CD4-positive, alpha-beta T cell treated with Interleukin-6 at 100 ng/mL for 8 hours (primary cell): ENCODE measurements around the gene RHOJ.
"Not testable (repeated sequence)": the region's sequence is repeated elsewhere in the genome, so short reads cannot be mapped to it uniquely, and the experiment has no call there.

ENCODE experiments used
- DNase-seq: peaks from one replicate; pipeline ENCODE4 v3.0.0-alpha.2; 2020; ENCODE audit warnings: mixed read lengths, low spot score

The RHOJ gene

GRCh38 chr14:63299351-63300110, 95.3 kb downstream of the RHOJ start:
- DNase-seq = no peak

DNA sequence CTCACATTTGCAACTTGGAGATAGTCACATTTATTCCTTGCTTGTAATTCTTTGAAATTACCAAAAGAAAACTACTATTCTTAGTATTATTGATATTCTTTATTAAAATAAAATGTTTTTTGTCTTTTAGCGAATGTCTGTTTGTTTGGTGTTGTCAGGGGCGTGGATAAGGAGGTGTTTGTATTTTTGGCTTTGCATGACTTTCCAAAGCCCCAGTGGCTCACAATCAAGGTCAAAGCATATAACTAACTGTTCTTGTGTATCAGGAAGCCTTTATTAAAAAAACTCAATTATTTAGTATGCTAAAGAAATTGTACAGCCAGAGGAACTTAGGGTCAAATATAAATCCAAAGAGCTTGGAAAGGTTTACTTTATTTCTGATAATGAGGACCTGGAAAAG, 96.6 kb downstream of the RHOJ start:
- DNase-seq = no peak

- no peak for DNase-seq
Measured at GRCh38 chr14:63301891-63302534, 97.8 kb downstream of the RHOJ start.

GRCh38 chr14:63304429-63304828, 100.2 kb downstream of the RHOJ start:
- not testable (repeated sequence) for DNase-seq

DNA sequence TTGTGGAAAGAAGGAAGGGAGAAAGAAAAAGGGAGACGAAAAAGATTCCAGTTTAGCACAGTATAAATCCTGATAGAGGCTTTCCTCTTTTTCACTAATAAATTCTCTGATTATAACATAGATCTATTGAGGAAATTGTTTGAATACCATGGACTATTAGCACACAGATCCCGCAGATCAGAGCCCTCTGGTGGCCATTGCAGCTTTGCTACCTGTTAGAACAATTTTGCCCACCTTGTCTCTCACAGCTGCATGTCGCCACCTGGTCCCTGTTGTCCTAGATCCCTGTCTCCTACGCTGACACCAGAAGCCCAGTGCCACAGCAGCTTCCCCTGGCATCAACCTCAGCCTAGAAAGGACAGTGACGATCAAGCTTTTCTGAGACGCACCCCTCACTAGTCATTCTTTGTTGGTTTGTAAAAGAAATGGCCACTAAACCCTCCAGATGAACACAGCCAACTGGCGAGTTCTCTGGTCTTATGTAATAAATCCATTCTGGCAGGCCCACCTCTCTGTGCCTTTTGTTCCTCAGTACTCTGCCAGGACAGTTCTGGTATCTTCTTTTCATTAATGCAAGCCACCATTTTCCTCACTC, 104.6 kb downstream of the RHOJ start:
- DNase-seq = no peak

- DNase-seq = no peak
Measured at GRCh38 chr14:63318835-63319234, 114.6 kb downstream of the RHOJ start, which contains the start of gene GPHB5. Gene GPHB5 (minus strand): TSS chr14:63318935. CDS start chr14:63317849, 1,086 bp downstream.

DNA sequence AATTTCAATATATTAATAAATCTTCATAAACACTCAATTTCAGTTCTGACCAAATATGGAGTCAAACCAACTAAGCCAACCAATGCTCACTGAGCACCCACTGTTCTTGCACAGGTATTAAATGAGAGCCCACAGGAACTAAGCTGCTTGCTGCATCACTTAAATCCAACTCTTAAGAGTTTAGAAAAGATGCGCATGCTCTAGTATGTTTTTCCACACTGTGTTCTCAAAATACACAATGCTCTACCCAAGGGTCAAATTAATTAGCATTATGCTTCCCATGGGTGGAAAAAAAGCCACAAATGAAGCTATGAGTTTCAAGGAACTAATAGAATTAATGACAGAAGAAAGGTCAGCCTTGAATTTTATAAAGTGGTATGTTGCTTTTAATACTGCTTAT, 118.2 kb downstream of the RHOJ start:
- no peak for DNase-seq

- no peak for DNase-seq
Measured at GRCh38 chr14:63322897-63323573, 118.8 kb downstream of the RHOJ start.

DNA sequence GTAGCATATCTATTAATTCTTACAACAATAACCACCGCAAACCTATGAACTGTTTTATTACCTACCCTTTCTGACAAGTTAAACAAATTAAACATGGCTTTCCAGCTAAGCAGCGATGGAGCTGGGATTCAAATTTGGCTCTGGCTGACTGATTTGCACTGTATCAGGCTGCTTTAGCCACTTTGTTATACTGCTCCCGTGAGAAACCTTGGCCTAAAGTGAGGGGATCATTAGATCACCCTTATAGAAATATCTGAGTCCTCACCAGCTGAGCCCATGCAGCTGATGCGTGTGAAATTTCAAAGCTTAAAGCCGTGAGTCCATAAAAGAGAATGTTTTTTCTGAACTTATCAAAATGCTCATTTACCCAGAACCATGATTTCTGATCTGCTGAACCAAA, 122.6 kb downstream of the RHOJ start:
- DNase-seq = no peak

DNA sequence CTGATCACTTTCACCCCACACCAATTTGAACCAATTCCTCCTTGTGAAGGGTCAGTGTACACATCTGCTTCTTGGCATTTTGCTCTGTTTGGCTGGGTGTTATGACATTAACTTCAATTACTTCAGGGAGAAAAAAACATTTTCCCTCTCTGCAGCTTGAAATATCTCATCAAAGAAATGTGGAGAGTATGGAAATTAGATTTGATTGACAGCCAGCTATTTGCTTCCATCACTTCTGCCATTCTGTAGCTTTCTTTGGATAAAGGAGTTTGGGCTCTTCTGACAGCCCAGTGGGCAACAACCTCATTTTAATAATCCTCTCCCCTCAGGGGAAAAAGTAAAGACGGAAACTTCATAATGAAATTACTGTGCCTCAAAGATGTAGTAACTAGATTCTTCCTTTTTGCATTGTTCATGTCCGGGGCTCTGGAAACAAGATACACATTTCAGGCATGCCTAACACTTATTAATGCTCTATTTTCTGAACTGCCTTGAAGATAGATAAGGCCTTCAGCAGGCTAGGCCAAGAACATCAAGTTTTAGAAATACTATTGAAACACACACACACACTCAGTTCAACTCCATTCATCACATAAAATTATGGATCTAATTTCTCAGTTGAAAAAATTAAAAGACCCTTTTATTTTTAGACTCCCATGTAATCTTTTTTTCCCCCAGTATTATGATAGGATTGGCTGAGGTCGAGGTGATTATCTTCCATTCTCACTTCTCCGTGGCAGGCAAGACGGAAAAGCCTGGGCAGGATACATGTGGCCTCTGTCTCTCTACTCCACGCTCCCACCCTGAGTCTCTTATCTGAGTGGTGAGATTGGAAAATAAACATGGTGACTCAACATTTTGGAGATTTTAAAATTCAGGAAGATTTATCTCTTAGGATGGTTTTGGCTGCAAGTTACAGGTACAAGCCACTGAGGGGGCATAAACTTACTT, 124.8 kb downstream of the RHOJ start:
- no peak for DNase-seq

GRCh38 chr14:63342371-63342770, 138.1 kb downstream of the RHOJ start:
- no peak for DNase-seq
